ENCODE results near the gene INPP4A.
A peak's percentile ranks its signal among the peaks of the same experiment; 100 is the strongest.

Gene INPP4A

DNA sequence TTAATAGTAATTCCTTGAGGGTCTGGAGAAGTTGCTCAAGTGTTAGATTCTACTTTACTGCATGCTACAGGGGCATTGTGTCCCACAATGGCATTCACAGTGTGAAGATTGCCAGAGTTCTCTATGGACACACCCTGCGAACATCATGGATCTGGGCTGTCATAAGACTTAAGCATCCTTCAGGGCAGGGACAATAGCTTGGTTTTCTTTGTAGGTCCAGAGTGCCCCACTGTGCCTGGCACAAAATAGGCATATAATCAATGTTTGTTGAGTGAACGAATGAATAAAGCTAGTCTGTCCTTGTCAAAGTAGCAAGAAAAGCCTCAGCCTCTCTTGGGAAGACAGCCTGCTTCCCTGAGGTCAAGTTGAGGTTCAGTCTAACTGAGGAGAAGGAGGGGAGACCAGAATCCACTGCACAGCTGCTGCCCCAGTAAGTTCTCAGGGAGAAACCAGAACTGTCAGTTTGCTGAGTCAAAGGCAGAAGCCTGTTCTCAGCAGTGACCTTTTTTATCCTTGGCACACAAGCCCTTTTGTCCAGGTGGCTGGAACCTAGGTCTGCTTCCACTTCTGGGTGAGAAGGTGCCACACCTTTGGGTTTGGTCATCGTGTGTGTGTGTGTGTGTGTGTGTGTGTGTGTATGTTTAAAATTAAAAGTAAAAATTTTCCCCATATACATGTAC is 15.0 kb downstream of the INPP4A start:
- FAIRE-seq (no peak), DNase-seq (ENCODE audit: low spot score) (no peak)

DNA sequence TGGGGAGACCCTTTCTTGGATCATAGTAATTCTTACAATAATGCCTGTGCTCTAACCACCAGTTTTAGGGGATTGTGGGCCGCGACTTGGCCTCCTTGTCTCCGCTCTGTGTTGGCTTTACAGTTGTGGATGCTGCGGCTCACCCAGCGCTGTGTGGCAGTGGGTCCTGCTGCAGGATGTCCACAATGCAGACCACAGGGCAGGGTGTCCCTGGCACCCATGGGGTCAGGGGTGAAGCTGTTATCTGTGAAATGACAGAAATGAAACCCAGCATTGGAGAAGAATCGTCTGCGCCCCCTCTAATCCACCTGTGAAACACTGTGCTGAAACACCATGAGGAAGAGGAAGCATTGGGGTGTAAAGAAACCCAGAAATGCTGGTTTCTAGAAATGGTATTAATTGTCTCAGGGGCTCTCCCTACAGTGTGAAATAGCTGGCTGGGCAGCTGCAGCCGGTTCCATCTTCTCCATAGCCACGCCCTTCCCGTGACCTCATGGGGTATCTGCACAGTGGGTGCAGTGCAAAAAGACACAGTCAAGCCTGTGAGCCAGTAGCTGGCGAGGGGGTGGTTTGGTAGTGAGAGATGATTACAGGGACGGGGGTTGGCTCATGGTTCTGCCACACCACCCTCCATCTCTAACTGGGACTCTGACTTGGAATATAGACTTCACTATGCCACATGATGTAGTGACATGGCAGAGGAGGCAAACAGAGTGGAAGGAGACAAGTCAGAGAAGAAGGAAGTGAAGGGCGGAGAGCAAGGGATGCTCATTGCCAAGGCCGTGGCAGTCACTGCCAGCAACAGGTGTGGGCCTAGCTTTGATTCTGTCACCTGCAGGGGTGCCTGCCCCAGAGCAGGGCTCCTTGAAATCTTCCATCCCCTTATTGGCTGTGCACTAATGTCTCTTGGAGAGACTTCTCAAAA is 16.2 kb downstream of the INPP4A start:
- FAIRE-seq: no peak
- no peak for DNase-seq (ENCODE audit: low spot score)

DNA sequence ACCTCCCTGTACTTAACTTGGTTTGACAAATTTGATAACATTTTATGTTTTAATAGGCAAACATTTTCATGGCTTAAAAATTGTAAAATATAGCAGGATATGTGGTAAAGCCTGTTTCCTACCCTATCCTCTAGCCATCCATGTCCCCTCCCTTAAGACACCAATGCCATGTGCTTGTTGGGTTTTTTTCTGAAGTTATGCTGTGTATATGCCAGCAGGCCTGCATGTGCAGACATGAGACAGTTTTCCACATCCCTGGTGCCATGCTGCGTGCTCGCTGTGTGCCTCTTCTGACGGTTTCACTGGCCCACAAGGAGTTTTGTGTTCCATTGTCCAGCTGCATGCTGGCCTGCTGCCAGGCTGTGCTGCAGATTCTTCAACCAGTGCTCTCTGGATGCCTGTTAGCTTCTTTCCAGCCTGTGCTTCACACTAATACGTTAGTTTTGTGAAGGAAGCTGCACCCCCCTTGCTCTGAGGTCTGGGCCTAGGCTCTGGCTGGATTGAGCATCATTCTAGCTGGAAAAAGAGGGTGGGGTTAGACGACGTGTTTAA is 16.9 kb downstream of the INPP4A start:
- FAIRE-seq (no peak), DNase-seq (ENCODE audit: low spot score) (no peak)

DNA sequence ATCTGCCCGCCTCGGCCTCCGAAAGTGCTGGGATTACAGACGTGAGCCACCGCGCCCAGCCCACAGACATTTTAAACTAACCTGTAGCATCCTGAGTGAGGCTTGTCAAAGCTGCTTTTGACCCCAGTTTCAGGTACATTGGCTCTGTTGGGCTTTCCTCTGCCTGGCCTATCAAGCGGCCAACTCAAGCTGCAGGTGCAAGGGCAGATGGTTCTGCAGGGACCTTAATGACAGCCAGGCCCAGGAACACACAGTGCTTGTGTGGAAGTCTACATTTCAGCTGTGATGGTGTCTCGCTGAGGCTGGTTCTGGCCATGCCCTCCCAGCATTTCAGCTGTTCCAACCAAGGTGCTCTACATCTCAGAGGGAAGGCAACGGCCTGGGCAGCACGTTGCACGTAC is 18.4 kb downstream of the INPP4A start:
- DNase-seq (ENCODE audit: low spot score) (no peak), FAIRE-seq (no peak)

DNA sequence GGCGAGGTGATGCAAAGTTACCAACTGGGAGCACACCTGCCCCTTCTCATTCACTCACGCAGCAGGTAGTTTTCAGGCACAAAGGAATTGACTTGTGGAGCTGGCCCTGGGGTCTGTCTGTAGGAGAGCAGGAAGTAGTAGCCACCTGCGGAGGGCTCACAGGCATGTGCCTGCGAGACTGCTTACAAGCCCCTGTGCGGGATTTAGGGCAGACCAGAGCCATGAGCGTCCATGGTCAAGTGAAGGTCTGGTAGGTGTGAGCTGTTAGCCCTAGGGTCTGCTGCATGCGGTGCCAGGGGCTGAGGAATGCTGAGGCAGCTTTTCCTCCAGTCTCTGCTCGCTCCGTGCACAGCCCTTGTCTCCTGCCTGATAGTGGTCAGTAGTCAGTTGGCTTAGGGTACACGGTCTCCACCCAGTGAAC is 18.9 kb downstream of the INPP4A start:
- DNase-seq (ENCODE audit: low spot score) (no peak), FAIRE-seq (no peak)

DNA sequence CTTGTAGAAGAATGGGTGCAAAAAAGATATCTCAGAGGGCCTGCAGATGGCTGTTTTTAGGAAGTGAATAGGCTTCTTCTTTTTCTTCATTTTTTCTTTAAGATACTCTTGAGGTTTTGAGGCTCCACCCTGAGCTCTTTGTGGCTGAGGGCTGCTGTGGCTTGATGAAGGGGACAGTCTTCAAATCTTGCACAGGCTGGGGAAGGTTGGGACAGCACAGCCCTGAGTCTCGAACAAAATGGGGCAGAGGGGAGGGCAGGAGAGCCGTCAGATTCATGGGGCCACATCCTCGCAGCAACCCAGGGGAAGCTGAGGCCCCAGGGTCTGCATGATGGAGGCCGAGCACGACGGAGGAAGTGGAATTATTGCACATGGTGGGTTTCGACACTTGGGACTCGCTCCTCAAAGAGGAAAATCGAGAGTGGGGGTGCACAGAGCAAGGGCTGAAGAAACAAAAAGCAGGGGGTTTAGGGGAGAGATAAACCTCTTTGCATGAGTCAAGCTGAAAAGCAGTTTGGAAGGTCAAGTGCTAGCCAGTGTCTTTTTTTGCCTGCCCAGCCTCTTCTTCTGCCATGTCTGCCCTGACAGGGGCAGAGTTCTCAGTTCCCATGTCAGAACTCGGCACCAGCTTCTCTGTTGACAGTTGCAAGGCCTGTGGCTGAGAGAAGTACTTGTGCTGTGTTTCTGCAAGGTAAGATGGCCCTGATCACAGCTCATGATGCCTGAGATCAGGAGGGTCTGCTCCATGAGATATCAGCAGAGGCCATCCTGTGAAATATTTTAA is 19.5 kb downstream of the INPP4A start:
- DNase-seq (ENCODE audit: low spot score): no peak
- no peak for FAIRE-seq

DNA sequence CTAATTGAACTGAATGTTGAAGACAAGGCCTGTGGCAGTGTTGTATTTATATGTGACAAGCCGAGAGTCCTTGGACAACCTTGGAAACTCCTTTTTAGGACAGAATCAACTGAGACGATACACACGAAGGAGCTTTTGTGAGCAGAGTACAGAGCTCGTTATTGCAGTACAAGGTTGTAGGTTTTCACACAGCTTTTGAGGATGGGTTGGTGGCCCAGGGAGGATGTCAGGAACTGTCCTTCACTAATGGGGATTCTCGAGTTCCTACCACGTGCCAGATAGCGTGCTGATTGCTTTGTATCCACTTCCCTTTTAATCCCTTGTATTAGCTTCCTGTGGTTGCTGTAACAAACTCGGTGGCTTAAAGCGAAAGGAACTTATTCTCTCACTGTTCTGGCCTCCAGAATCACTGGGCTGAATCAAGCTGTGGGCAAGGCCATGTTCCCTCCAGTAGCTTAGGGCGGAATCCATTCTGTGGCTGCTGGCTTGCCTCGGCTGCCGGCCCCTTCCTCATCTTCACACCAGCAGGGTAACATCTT is 20.2 kb downstream of the INPP4A start:
- DNase-seq (ENCODE audit: low spot score): no peak
- FAIRE-seq: no peak

DNA sequence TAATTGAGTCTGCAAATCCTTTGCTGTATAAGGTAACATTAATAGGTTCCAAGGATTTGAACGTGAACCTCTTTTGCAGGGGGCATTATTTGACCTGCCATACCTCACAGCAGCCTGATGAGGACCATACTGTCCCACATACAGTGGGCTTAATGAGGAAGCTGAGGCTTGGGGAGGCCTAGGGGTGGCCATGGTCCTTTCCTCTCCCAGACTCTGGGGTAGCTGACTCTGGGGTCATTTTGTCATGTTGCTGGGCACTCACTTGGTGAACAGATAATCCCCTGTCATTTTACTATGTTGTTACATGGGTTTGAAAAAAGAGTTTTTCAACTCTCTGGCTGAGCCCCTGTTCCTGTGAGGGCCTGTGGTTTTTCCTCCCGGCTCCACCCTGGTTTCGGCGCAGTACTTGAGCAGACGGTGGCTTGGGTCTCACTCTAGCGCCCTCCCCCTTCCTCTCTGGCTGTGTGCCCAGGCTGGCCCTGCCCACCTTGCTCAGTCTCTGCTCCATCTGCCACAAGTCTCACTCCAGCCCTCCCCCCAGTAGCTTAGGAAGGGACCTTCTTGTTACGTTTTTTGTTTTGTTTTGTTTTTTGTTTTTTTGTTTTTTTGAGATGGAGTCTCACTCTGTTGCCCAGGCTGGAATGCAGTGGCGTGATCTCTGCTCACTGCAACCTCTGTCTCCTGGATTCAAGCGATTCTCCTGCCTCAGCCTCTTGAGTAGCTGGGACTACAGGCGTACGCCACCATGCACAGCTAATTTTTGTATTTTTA is 21.0 kb downstream of the INPP4A start:
- DNase-seq (ENCODE audit: low spot score) (no peak), FAIRE-seq (no peak)

DNA sequence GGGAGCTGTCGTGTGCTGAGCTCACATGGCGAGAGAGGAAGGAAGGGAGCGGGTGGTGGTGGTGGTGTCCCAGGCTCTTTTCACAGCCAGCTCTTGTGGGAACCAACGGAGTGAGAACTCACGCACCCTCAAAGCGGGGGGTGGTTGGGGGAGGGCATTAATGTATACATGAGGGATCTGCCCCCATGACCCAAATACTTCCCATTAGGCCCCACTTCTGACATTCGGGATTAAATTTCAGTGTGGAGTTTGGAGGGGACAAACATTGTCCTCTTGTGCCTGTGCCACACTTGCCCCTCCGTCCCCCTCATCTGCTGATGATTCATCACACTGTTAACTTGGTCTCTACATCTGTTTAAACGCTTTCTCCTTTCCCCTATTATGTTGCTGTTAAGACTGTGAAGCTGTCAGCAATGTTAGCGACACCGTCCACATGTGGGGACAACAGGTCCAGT is 22.5 kb downstream of the INPP4A start:
- DNase-seq (ENCODE audit: low spot score): no peak
- FAIRE-seq: no peak

DNA sequence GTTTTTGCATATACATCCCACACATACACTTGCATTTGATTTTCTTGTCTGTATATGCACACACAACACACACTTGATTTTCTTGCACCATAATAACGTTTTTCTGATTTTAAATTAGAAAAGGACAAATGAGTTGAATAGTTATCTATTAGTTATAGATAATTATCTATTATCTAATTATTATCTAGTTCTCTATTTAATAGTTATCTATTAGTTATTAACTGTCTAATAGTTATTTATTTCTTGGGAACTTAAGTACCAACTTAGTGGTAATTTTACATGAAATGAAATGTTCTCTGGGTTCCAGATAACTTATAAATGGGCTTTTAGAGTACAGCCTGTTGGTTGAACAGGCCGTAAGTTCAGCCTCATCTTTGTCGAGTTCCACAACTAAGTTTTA is 23.0 kb downstream of the INPP4A start:
- no peak for DNase-seq (ENCODE audit: low spot score)
- no peak for FAIRE-seq

DNA sequence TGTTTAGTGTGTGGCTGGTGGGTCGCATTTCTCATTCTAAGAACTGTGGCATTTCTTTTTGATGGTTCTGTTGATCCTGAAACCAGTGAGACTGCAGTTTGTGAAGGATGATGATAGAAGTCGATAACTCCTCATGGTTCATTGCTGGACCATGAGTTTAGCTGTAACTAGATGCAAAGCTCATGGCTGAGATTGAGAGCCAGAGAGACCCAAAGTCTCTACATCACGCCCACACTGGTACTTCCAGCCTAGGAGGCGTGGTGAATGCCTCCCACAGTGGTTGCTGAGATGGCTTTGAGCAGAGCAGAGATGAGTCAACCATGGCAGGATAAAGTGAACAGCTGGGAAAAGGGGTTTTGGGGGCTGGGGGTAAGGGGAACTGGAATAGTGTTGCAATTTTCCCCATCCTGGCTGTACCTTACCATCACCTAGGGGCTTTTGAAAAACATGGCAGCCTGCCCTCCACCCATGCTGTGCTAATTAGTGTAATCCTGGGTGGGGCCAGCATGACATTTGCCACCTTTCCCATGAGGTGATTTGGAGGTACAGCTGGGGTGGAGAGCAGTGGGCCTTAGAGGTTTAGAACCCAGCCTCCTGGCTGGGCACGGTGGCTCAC is 24.1 kb downstream of the INPP4A start:
- no peak for FAIRE-seq

DNA sequence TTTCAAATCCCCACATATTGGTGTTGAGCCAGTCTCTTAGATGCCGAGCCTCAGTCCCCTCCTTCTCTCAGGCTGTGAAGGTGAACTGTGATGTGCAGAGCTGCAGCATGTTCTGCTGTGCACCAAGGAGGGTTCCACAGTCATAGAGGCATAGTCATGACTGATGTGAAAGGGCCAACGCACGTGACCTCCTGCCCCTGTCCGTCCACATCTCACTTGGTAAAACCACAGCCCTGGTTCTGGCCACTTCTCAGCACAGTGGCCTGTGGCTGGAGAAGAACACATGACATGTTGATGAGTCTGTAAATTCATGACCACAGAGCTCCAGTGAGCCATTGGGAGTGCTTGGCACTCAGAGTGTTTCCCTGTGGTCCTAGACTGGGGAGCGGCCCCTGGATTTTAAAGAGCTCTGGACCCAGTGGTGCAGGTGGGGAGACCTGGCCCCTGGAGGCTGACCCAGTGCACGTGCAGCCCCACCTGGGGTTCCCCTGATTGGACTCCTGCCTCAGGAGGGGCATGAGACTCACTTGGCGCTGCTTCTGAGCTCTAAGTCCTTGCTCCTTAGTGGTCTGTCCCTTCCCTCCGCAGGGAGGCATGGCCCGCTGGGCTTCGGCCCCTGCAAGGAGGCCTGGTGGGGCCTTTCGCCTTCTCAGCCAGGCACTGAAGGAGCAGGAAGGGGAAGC is 25.3 kb downstream of the INPP4A start:
- DNase-seq (ENCODE audit: low spot score): peak; percentile 20

More for the DNA sequence above, 24.1 kb downstream of the INPP4A start:
- no peak for DNase-seq (ENCODE audit: low spot score)

DNA sequence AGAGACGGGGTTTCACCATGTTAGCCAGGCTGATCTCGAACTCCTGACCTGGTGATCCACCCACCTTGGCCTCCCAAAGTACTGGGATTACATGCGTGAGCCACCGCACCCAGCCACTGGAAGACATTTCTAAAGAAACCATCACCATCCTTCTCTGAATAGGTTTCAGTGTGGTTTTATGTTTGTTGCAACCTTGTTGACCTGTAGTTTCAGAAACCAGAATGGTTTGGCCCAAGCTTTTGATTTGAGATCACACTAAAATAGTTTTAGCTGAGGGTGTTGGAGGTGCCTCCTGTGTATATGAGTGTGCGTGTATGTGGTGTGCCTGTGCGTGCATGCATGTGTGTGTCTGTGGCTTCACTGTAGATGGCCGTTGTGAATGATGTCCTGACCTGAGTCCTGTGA is 26.2 kb downstream of the INPP4A start:
- FAIRE-seq: no peak

More for the DNA sequence above, 25.3 kb downstream of the INPP4A start:
- no peak for FAIRE-seq

DNA sequence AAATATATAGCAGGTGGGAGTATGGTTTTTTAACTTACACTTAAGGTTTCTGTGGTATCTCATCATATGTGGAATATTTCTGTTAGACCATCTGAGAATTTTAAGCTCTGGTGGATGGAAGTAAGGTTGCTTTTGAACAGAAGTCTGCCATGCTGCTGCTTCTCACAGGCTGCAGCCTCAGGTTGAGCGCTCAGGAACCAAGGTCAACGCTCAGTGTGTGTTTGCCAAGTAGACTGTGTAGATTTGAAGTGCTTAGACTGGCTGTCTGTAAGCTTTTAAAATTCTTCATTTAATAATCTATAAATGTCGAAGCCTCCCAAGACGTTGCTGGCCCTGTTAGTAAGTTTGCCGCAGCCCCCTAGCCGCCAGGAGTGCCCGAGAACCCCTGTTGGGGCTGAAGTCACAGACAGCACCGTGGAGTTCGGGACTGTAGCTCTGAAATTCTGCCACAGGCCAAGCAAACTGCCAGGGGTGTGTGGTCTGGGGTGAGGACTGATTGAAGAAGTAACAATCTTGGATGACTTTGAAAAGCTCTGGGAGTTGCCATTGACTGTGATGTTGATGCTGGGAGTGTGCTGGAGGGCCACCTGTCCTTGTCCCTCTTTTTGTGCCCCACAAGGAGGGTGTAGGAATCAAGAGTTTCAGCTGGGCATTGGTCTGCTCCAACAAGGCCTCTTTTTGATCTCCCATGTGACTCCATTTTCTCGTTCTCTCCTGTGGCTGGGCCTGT is 26.9 kb downstream of the INPP4A start:
- DNase-seq (ENCODE audit: low spot score) (no peak), FAIRE-seq (no peak)

More for the DNA sequence above, 26.2 kb downstream of the INPP4A start:
- DNase-seq (ENCODE audit: low spot score): no peak

DNA sequence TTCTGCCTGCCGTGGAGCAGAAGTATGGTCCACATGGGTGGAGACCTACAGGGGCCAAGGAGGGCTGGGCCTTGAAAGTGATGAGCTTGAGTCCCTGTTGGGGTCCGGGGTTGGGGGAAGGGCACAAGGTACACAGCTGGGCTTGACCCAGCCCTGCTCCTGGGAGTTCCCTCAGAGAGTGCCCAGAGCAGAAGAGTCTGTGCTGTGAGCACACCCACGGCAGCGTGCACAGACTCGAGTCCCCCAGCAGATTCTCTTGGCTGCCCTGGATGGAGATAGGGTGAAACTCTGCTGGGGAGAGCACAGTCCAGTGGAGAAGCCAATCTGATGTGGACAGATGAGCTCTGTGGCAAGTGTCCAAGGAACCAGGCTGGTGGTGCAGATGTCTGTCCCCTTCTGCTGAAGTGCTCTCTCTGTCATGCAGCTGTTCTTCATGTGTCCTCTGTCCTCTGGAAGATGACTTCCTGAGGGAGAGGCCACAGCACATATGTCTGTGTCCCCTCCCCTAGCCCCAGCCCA is 27.5 kb downstream of the INPP4A start:
- FAIRE-seq: no peak

DNA sequence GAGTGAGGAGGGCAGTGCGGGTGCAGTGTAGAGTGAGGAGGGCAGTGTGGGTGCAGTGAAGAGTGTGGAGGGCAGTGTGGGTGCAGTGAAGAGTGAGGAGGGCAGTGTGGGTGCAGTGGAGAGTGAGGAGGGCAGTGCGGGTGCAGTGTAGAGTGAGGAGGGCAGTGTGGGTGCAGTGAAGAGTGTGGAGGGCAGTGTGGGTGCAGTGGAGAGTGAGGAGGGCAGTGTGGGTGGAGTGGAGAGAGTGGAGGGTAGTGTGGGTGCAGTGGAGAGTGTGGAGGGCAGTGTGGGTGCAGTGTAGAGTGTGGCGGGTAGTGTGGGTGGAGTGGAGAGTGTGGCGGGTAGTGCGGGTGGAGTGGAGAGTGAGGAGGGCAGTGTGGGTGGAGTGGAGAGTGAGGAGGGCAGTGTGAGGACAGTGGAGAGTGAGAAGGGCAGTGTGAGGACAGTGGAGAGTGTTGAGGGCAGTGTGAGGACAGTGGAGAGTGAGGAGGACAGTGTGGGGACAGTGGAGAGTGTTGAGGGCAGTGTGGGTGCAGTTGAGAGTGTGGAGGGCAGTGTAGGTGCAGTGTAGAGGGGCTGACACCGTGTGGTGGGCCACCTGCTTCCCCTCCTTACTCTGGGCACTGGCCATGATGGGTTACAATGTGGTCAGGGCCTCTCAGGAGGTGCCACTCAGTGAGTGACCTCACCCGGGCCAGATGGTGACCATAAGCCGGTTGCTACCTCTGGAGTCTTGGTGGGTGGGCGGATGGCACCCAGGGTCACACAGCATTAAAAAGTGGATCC is 28.5 kb downstream of the INPP4A start:
- FAIRE-seq (no peak), DNase-seq (ENCODE audit: low spot score) (no peak)

More for the DNA sequence above, 27.5 kb downstream of the INPP4A start:
- DNase-seq (ENCODE audit: low spot score): no peak

DNA sequence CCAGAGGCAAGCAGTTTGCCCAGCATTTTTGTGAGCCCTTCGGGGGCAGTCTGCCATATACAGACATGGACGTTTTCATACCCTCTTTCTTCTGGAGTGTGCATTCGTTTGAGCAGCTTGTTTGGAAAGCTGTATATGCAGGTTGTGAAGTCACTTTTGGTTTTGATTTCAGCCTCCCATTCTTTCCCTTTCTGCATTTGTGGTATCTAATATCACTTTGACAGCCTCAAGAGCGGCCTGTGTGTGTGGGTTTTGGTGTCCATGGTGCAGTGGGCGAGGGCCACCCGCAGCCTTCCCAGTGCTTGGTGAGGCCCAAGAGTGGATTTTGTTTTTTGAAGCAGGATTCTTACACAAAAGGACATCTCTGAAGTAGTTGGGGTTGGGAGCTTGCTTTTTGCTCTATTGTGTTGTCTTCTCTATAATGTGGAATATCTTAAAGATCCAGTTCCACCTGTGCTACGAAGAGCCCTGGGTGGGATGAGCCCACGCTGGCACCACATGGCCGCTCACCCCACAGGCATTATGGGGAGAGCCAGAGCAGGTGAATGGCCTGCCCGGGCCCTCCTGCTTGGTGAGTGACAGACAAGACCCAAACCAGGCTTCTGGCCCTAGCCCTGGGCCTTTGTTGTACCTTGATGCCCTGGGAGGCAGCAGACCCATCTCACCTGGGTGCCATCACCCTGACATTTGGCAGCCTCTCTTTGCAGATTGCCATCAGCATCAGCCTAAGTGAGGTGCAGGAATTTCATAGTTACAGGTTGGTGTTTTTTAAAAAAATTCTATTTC is 29.5 kb downstream of the INPP4A start:
- DNase-seq (ENCODE audit: low spot score): no peak
- FAIRE-seq: no peak
